Endodermal cell (in vitro differentiated cells): Measurements from ENCODE around the gene ZMYND8. TPM values are rescaled to one million over a fixed set of nuclear protein-coding genes. Genes with fewer than 3 reads are reported as not detected.

ENCODE experiments used
- DNase-seq: peaks from one replicate; pipeline ENCODE4 v3.0.0-alpha.2; 2017
- H3K27ac ChIP-seq: 2 replicates; pipeline ENCODE4 v1.5.1; 2013; ENCODE audit warnings: mild to moderate bottlenecking, low read depth, low read length, moderate library complexity
- H3K27me3 ChIP-seq: 2 replicates; pipeline ENCODE4 v1.6.1; 2013; ENCODE audit warnings: mild to moderate bottlenecking, low read length, moderate library complexity; ENCODE audit not compliant: insufficient read depth, control insufficient read depth, poor library complexity, severe bottlenecking
- H3K36me3 ChIP-seq: 2 replicates; pipeline ENCODE4 v1.7.0; 2013; ENCODE audit warnings: mild to moderate bottlenecking, low read length, moderate library complexity; ENCODE audit not compliant: control insufficient read depth, insufficient read depth
- H3K4me1 ChIP-seq: one replicate; pipeline ENCODE4 v1.7.0; 2013; ENCODE audit warnings: low read length; ENCODE audit not compliant: control insufficient read depth, insufficient read depth
- H3K4me3 ChIP-seq: 2 replicates; pipeline ENCODE4 v1.5.1; 2013; ENCODE audit warnings: mild to moderate bottlenecking, low read length, moderate library complexity
- H3K9ac ChIP-seq: 2 replicates; pipeline ENCODE4 v1.6.1; 2013; ENCODE audit warnings: mild to moderate bottlenecking, low read length, moderate library complexity; ENCODE audit not compliant: poor library complexity, severe bottlenecking; ENCODE audit errors: extremely low read depth
- H3K9me3 ChIP-seq: 2 replicates; pipeline ENCODE4 v1.6.1; 2013; ENCODE audit warnings: mild to moderate bottlenecking, low read length, moderate library complexity; ENCODE audit not compliant: control insufficient read depth
- H3K27ac Mint-ChIP-seq: 2 replicates; pipeline ENCODE4 v1.8.0; 2020; ENCODE audit warnings: mixed read lengths
- H3K27me3 Mint-ChIP-seq: 2 replicates; pipeline ENCODE4 v1.8.0; 2021; ENCODE audit warnings: mild to moderate bottlenecking, mixed read lengths; ENCODE audit not compliant: insufficient read depth
- H3K36me3 Mint-ChIP-seq: 2 replicates; pipeline ENCODE4 v1.8.0; 2020; ENCODE audit warnings: low read depth, mixed read lengths
- H3K4me1 Mint-ChIP-seq: 2 replicates; pipeline ENCODE4 v1.8.0; 2020; ENCODE audit warnings: mixed read lengths
- H3K4me3 Mint-ChIP-seq: 2 replicates; pipeline ENCODE4 v1.8.0; 2020; ENCODE audit warnings: mild to moderate bottlenecking, moderate library complexity, mixed read lengths
- H3K9me3 Mint-ChIP-seq: 2 replicates; pipeline ENCODE4 v1.8.0; 2020; ENCODE audit warnings: mild to moderate bottlenecking, mixed read lengths
- CTCF ChIP-seq: fragments of 200-600 bp; sonication (generic); conservative IDR thresholded peaks from 2 replicates; pipeline ENCODE4 v1.5.0; 2021; ENCODE audit warnings: antibody characterized with exemption, mild to moderate bottlenecking
- WGBS, 2 experiments: methylation state at CpG; one replicate each; pipeline versions ENCODE4 v1.1.5 to v1.1.7; 2013; ENCODE audit warnings: missing lambda C conversion rate in 2 of 2, mixed read lengths in 1 of 2; ENCODE audit not compliant: insufficient coverage in 1 of 2, insufficient read length in 1 of 2; 5-methylcytosine and 5-hydroxymethylcytosine counted together
- total RNA-seq, 2 donors: library from RNA; stranded (reverse); fragmentation: NEBNext Ultra II Directional in 1 of 2; extraction: Animal tissue kit (Norgen Biotek cat#: 25700) in 1 of 2; gene quantifications; 2 replicates in 1 of 2; 3 replicates in 1 of 2; pipeline ENCODE4 v1.2.1, GENCODE V29; 2021

Gene ZMYND8
- total RNA-seq, 2 donors from 2014 or later = 85.0 to 99.9 TPM

- whole genome bisulfite sequencing, 2 experiments = 84 to 97% methylated on average over 6 to 9 of the region's 9 CpGs
- peaks cover 42% of the 10 kb centered on the region for H3K4me1 ChIP-seq
- no peaks in the 10 kb centered on the region for H3K36me3 Mint-ChIP-seq
- no peaks in the 10 kb centered on the region for H3K27me3 Mint-ChIP-seq
- H3K9ac ChIP-seq = peak overlapping the region; percentile 6
- H3K36me3 ChIP-seq = no peaks in the 10 kb centered on the region
- TF ChIP-seq CTCF = no peak
- peak overlapping the region; percentile 99 for H3K27ac ChIP-seq
- H3K4me3 Mint-ChIP-seq = peak overlapping the region; percentile 29
- H3K4me1 Mint-ChIP-seq = peaks cover 60% of the 10 kb centered on the region
- H3K9me3 Mint-ChIP-seq = no peaks in the 10 kb centered on the region
- H3K9me3 ChIP-seq = no peaks in the 10 kb centered on the region
- H3K4me3 ChIP-seq = no peak overlapping the region
- DNase-seq = no peak
- H3K27ac Mint-ChIP-seq = no peak overlapping the region
- no peaks in the 10 kb centered on the region for H3K27me3 ChIP-seq
These were observed 3.2 kb upstream of the ZMYND8 start for GRCh38 chr20:47359530-47360296.

GRCh38 chr20:47358672-47359529 is 2.4 kb upstream of the ZMYND8 start:
- Histone ChIP-seq H3K9ac (no peak overlapping the region), H3K4me3 (no peak overlapping the region), H3K27me3 (no peaks in the 10 kb centered on the region), H3K27ac (peak overlapping the region; percentile 99), H3K9me3 (no peaks in the 10 kb centered on the region), H3K36me3 (no peaks in the 10 kb centered on the region), H3K4me1 (peaks cover 43% of the 10 kb centered on the region)
- no peaks in the 10 kb centered on the region for H3K9me3 Mint-ChIP-seq
- no peak overlapping the region for H3K27ac Mint-ChIP-seq
- WGBS, 2 experiments = 41 to 65% methylated on average over 12 to 17 of the region's 17 CpGs
- peaks cover 60% of the 10 kb centered on the region for H3K4me1 Mint-ChIP-seq
- no peaks in the 10 kb centered on the region for H3K27me3 Mint-ChIP-seq
- DNase-seq = peak; percentile 85
- H3K4me3 Mint-ChIP-seq = peak overlapping the region; percentile 29
- TF ChIP-seq CTCF = no peak
- no peaks in the 10 kb centered on the region for H3K36me3 Mint-ChIP-seq

GRCh38 chr20:47358039-47358671 is 1.7 kb upstream of the ZMYND8 start:
- Mint-ChIP-seq H3K36me3 (no peaks in the 10 kb centered on the region), H3K4me3 (peak overlapping the region; percentile 29)

More at GRCh38 chr20:47358039-47358671, 1.7 kb upstream of the ZMYND8 start:
- Histone ChIP-seq H3K9me3 (no peaks in the 10 kb centered on the region), H3K9ac (peak overlapping the region; percentile 84), H3K27ac (peak overlapping the region; percentile 99), H3K4me1 (peaks cover 43% of the 10 kb centered on the region), H3K4me3 (no peak overlapping the region), H3K36me3 (no peaks in the 10 kb centered on the region), H3K27me3 (no peaks in the 10 kb centered on the region)
- Mint-ChIP-seq H3K27me3 (no peaks in the 10 kb centered on the region), H3K4me1 (peaks cover 60% of the 10 kb centered on the region), H3K27ac (no peak overlapping the region), H3K9me3 (no peaks in the 10 kb centered on the region)
- TF ChIP-seq CTCF = no peak
- no peak for DNase-seq
- 69 to 76% methylated on average over 9 to 14 of the region's 15 CpGs for WGBS, 2 experiments
